Stimulated activated CD4-positive, alpha-beta T cell treated with anti-CD3 and anti-CD28 coated beads, Interleukin-4, amount 100 ng/mL, for 4 hours (primary cell): ENCODE results near the gene MELTF.

ENCODE experiments used
- DNase-seq, 2 experiments: peaks; one replicate each; pipeline ENCODE4 v3.0.0-alpha.2; 2020

Gene MELTF

DNA sequence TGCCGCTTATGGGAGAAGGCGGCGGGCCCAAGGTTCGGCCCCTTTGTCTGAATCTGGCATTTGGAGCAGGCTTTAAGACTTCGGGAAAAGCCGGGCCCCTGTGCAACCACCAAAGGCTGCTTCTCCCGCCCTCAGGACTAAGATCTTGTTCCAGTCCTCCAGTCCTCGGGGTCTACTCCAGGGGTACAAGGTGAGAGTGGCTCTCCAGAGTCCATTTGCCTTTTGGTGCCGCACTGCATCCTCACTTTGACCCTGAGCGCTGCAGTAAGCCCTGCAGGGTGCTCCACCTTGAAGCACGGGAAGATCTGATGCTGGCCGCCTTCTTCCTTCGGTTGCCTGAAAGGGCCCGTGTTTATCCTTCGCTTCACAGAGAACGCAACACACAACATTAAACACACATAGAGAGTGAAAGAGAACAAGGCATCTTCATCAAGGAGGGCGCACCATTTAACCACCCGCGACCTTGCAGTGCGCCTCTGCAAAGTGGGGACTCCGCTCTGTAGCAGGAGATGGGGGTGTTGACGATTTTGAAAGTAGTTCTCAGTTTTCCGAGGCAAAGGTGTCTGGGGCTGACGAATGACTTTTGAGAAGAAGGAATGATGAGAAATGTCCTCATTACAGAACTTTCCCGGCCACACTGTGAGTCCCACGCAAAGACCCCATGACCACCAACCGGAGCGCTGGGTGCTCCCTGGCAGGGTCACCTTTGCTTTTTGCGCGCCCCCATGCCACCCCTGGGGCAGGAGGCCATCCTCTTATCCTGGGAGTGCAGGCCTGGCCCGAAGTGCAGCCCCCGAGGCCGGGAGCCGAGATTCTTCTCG is 62.0 kb downstream of the MELTF start:
- DNase-seq = no peak

DNA sequence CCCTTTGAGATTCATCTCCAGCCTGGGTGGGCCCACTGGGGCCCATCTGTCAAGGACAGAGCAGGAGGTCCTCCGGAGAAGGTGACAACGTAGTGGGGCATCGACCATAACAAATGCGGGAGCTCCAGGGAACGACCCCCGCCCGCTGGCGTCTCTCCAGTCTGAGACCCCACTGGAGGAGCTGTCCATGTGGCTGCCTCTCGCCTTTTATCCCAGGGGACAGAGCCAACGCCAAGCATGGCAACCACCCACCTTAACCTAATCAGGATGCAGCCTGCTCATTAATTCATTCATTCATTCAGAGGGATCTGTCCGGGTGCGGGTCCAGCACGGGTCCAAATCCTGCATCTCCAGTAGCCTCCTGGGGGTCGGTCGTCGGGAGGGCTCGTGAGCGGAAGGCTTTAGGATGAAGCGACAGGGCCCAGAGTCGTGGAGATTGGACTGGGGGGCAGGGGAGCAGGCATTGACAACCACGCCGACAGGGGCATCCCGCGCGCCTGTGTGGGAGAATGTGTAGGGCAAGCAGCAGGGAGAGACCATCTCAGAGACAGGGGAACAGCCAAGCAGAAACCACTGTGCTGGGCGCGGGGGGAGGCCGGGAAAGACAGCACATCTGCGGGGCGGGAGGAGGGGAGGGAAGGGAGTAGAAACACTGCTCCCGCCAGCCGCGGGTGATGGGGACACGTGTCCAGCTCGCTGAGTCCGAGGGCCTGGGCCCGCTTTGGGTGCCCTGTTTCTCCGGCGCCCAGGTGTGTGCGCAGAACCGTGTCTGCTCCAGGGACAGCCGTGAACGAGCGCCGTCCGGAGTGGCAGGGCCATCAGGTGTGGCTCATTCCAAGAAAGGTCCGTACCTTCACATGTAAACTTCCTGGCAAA is 62.9 kb downstream of the MELTF start:
- no peak for DNase-seq

- DNase-seq = no peak
These were observed 63.8 kb downstream of the MELTF start for GRCh38 chr3:196965804-196966173.

- no peak for DNase-seq
These were observed 64.4 kb downstream of the MELTF start for GRCh38 chr3:196965112-196965803.

DNA sequence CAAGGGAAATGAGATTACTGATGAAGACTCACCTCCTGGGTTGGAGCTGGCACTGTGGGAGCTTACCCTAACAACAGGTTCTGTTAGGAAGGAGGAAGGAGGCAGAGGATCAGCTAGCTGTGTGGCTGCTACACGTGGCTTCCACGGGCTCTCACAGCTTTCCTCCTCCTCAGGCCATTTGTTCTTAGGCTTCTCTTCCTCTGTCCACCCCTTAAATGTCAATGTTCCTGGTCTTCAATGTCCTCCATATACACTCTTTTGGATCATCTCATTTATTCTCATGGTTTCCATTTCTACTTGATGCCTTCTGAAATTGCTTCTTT is 66.0 kb downstream of the MELTF start:
- DNase-seq = no peak

- DNase-seq = no peak
These were observed 66.5 kb downstream of the MELTF start for GRCh38 chr3:196962930-196963630.

GRCh38 chr3:196962108-196962929 is 67.3 kb downstream of the MELTF start:
- no peak for DNase-seq

DNA sequence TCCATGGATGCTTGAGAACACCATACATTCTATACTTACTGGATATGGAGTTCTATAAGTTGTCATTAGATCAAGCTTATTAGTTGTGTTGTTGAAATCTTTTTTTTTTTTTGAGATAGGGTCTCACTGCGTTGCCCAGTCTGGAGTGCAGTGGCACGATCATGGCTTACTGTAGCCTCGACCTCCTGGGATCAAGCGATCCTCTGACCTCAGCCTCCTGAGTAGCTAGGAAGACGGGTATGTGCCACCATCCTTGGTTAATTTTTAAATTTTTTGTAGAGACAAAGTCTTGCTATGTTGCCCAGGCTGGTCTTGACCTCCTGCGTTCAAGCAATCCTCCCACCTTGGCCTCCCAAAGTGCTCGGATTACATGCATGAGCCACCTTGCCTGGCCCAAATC is 74.8 kb downstream of the MELTF start:
- no peak for DNase-seq
